NCI-H146 treated with DMSO at 0.1 percent for 48 hours (cell line): Measurements from ENCODE around the gene AKAP6.

Experiments
- DNase-seq: peaks from one replicate; lab custom pipeline; 2025; ENCODE audit not compliant: unreplicated experiment; lab: John Stamatoyannopoulos, UW

The AKAP6 gene

GRCh38 chr14:32657081-32657480 lies 328.0 kb downstream of the AKAP6 start:
- no peak for DNase-seq

- DNase-seq, result no peak
Observed at GRCh38 chr14:32661216-32661615, 332.1 kb downstream of the AKAP6 start.

- DNase-seq, result no peak
Observed at GRCh38 chr14:32662211-32662610, 333.1 kb downstream of the AKAP6 start.

- DNase-seq, result no peak
Observed at GRCh38 chr14:32666308-32666707, 337.2 kb downstream of the AKAP6 start.

GRCh38 chr14:32667287-32667686 lies 338.2 kb downstream of the AKAP6 start:
- no peak for DNase-seq

GRCh38 chr14:32667791-32668190 lies 338.7 kb downstream of the AKAP6 start:
- DNase-seq, result no peak

- no peak for DNase-seq
Observed at GRCh38 chr14:32669391-32669790, 340.3 kb downstream of the AKAP6 start.

GRCh38 chr14:32675433-32675832 lies 346.3 kb downstream of the AKAP6 start:
- DNase-seq, result no peak

- DNase-seq, result no peak
Observed at GRCh38 chr14:32677129-32677780, 348.2 kb downstream of the AKAP6 start.

GRCh38 chr14:32678088-32678487 lies 349.0 kb downstream of the AKAP6 start:
- no peak for DNase-seq

- peak; percentile 2 for DNase-seq
Observed at GRCh38 chr14:32679927-32680612, 351.0 kb downstream of the AKAP6 start.

GRCh38 chr14:32681598-32681997 lies 352.5 kb downstream of the AKAP6 start:
- no peak for DNase-seq

GRCh38 chr14:32682214-32682613 lies 353.1 kb downstream of the AKAP6 start:
- no peak for DNase-seq

- DNase-seq, result no peak
Observed at GRCh38 chr14:32683679-32684078, 354.6 kb downstream of the AKAP6 start.

- no peak for DNase-seq
Observed at GRCh38 chr14:32688941-32689340, 359.8 kb downstream of the AKAP6 start.

- DNase-seq, result no peak
Observed at GRCh38 chr14:32692441-32692840, 363.3 kb downstream of the AKAP6 start.

GRCh38 chr14:32693114-32693513 lies 364.0 kb downstream of the AKAP6 start:
- DNase-seq, result no peak

GRCh38 chr14:32694795-32695449 lies 365.8 kb downstream of the AKAP6 start:
- peak; percentile 85 for DNase-seq

GRCh38 chr14:32696325-32697091 lies 367.4 kb downstream of the AKAP6 start:
- DNase-seq, result no peak

- no peak for DNase-seq
Observed at GRCh38 chr14:32697114-32697513, 368.0 kb downstream of the AKAP6 start.

- no peak for DNase-seq
Observed at GRCh38 chr14:32697704-32698103, 368.6 kb downstream of the AKAP6 start.

GRCh38 chr14:32698831-32699230 lies 369.7 kb downstream of the AKAP6 start:
- DNase-seq, result no peak
